A673 (cell line): ENCODE measurements around the gene MYCBPAP.

Experiments used
- EZH2 ChIP-seq: fragments of 200-600 bp; sonication (generic); IDR thresholded peaks from 2 replicates; pipeline ENCODE4 v1.6.1; 2017; ENCODE audit warnings: borderline replicate concordance, low read depth, mild to moderate bottlenecking, mixed read lengths, antibody characterized with exemption, low read length; ENCODE audit not compliant: poor library complexity, severe bottlenecking
- TF ChIP-seq, protein P1 (sequence below): fragments of 300-800, 200-600 bp; sonication (generic); conservative IDR thresholded peaks from 2 replicates; pipeline ENCODE4 v1.5.1; 2017; ENCODE audit warnings: low read depth, mild to moderate bottlenecking, antibody characterized with exemption, low read length, moderate library complexity, mixed read lengths

DNA sequence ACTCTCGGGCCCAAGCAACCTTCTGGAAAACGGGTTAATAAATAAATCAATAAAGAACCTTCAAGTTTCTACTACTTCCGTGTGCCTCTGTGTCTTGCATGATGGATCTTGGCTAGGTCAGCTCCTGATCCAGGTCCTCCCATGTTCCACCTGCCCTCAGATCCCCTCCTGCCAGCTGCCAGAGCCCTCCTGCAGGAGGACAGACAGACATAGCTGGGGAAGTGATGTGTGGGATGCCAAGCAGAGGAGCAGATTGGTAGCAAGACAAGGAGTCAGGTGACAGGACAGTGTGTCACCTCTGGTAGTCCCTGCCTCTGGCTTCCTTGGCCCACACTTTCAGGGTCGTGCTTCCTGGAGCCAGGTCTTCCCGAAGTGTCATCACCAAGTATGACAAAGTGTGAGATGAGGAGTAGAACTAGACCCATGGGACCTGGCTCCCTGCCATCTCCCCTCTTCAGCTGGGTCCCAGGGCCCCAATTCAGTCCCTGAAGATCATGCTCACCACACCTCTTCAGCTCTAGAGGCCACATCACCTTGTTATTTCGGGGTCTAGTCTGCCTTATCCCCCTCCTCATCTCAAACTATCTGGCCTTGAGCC, 23.3 kb downstream of the MYCBPAP start:
- TF ChIP-seq, protein P1, sequence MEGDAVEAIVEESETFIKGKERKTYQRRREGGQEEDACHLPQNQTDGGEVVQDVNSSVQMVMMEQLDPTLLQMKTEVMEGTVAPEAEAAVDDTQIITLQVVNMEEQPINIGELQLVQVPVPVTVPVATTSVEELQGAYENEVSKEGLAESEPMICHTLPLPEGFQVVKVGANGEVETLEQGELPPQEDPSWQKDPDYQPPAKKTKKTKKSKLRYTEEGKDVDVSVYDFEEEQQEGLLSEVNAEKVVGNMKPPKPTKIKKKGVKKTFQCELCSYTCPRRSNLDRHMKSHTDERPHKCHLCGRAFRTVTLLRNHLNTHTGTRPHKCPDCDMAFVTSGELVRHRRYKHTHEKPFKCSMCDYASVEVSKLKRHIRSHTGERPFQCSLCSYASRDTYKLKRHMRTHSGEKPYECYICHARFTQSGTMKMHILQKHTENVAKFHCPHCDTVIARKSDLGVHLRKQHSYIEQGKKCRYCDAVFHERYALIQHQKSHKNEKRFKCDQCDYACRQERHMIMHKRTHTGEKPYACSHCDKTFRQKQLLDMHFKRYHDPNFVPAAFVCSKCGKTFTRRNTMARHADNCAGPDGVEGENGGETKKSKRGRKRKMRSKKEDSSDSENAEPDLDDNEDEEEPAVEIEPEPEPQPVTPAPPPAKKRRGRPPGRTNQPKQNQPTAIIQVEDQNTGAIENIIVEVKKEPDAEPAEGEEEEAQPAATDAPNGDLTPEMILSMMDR: no peak
- TF ChIP-seq EZH2: no peak
